ENCODE data around the gene DDX59.
A peak's percentile ranks its signal among the peaks of the same experiment; 100 is the strongest.
"Not testable (repeated sequence)": the region's sequence is repeated elsewhere in the genome, so short reads cannot be mapped to it uniquely, and the experiment has no call there.

The DDX59 gene

GRCh38 chr1:200670242-200671118 lies 773 bp upstream of the DDX59 start:
- peak; percentile 25 for DNase-seq

GRCh38 chr1:200668514-200669313 lies 993 bp downstream of the DDX59 start:
- no peak for DNase-seq

GRCh38 chr1:200666309-200666708 lies 3.4 kb downstream of the DDX59 start:
- DNase-seq, result no peak

- no peak for DNase-seq
Measured at GRCh38 chr1:200665861-200666260, 3.8 kb downstream of the DDX59 start.

- DNase-seq, result no peak
Measured at GRCh38 chr1:200660719-200661118, 9.0 kb downstream of the DDX59 start.

- DNase-seq, result no peak
Measured at GRCh38 chr1:200659269-200659668, 10.4 kb downstream of the DDX59 start.

GRCh38 chr1:200658037-200658818 lies 11.5 kb downstream of the DDX59 start:
- DNase-seq, result no peak

GRCh38 chr1:200654660-200655059 lies 15.0 kb downstream of the DDX59 start:
- no peak for DNase-seq

GRCh38 chr1:200653022-200653462 lies 16.7 kb downstream of the DDX59 start:
- no peak for DNase-seq

- no peak for DNase-seq
Measured at GRCh38 chr1:200652378-200652777, 17.3 kb downstream of the DDX59 start.

- no peak for DNase-seq
Measured at GRCh38 chr1:200646515-200646914, 23.2 kb downstream of the DDX59 start.

- no peak for DNase-seq
Measured at GRCh38 chr1:200644021-200644420, 25.7 kb downstream of the DDX59 start.

GRCh38 chr1:200642481-200642880 lies 27.2 kb downstream of the DDX59 start:
- DNase-seq, result no peak

- DNase-seq, result no peak
Measured at GRCh38 chr1:200640963-200641401, 28.7 kb downstream of the DDX59 start.

- no peak for DNase-seq
Measured at GRCh38 chr1:200640373-200640962, 29.2 kb downstream of the DDX59 start.

- DNase-seq, result no peak
Measured at GRCh38 chr1:200638073-200638472, 31.6 kb downstream of the DDX59 start.

GRCh38 chr1:200636681-200637080 lies 33.0 kb downstream of the DDX59 start:
- DNase-seq, result no peak

GRCh38 chr1:200634261-200635122 lies 35.2 kb downstream of the DDX59 start:
- no peak for DNase-seq

GRCh38 chr1:200631375-200631774 lies 38.3 kb downstream of the DDX59 start:
- no peak for DNase-seq

- DNase-seq, result not testable (repeated sequence)
Measured at GRCh38 chr1:200630515-200630899, 39.2 kb downstream of the DDX59 start.

GRCh38 chr1:200629876-200630514 lies 39.7 kb downstream of the DDX59 start:
- no peak for DNase-seq

All from CD4-positive, alpha-beta T cell treated with Interleukin-15 for 1 hour (primary cell).